Activated CD4-positive, alpha-beta T cell treated with anti-CD3 and anti-CD28 coated beads for 24 hours (primary cell): ENCODE measurements around the gene LMX1B.

ENCODE experiments used
- DNase-seq, 2 donors: peaks; one replicate each; pipeline ENCODE4 v3.0.0-alpha.2; 2020; ENCODE audit warnings: low read depth in 2 of 2

LMX1B gene

DNA sequence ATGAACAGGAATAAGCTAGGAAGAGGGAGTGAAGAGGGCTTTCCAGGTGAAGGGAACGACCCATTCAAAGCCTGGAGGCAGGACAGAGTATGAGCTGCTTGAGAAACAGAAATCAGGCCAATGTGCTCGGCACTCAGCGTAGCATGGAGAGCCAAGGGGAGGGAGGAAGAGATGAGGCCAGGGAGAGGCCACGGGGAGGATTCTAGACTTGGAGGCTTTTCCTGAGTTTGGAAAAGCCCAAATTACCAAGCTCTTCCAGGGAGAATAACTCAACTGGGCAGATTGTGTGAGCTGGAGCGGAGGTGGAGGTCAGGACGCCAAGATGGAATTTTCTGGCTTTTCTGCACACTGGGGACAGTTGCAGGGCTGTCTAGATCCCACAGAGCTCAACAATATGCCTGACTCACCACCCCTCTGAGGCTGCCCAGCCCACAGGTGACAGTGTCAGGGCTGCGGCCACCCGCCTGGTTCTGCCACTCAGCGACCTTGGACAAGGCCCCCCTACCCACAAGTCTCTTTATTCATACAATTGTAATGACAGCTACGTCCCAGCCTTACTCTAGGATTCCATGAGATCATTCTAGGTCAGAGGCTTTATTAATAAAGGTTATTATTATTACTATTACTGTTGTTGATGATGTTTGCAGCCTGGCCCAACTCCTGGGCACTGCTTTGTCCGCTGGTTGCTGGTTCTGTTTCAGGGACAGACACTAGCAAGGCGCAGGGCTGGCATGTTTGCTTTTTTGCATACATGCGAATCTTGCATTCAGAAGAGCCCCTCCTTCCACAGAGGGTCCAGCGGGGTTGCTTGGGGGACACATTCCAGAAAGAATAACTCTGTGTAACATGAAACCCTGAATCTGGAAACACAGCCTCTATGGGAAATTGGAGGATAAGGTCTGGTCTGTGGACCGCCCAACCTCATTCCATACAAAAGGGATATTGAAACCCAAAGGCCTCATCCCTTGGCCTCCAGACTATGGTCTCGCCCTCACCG, 9.4 kb upstream of the LMX1B start:
- no peak for DNase-seq

DNA sequence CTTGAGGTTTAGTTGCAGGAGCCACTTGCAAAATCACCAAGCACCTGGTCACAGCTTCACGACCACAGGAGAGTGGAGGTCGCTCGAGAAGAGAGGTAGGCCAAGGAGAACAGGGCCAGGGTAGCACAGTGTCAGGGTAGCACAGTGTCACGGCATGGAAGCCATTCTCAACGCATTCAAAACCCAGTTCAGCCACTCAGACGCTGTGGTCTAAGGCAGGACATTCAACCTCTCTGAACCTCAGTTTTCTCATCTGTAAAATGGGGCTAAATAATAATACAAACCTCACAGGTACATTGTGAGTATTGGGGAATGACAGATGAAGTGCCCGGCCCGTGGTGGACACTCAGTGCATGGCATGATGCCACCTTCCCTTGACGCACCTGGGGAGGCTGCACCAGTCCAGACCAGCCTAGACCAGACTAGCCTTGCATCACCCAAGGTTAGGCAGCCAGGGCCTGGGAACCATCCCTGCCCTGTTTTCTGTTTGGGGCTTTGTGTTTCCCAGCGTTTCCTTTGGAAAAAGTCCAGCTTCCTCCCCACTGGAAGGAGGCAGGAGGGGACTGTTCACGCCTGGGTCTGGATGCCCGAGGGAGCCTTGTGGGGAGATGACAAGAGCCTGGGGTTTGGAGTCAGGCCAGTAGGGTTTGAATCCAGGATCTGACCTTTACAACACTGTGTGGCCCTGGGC, 7.8 kb upstream of the LMX1B start:
- DNase-seq, result no peak

DNA sequence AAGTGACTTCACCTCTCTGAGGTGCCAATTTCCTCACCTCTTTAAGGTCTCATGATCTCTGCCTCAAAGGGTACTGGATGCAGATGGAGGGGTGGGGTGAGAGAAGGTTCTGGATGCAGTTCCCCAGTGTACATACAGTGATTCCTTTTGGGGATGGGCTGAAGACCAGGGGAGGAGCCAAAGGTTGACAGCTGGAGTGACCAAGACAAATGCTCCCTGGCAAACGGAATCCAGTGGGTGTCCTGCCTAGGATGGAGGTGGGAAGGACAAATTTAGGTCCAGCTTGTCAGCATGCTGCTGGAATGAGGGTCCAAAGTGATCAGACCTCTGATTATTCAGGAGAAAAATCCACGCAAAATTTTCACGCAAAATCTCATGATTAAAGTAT, 7.3 kb upstream of the LMX1B start:
- DNase-seq, result no peak

DNA sequence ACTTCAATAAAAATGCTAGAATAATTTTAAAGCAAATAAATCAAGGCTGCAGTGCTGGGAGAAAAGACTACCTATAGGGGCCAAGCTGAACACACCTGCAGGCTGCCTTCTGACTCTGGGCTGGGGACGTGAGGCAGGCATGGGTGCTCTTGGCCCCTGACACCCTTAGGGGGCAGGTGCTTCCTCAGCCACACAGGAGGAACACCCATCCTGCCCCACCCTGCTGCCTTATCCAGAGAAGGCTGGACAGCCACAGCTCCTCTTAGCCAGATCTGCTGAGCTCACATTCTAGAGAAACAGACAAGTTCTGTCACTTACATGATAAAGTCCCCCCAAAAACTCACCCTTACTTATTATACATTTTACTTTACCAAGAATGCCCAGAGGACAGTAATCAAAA, 6.6 kb upstream of the LMX1B start:
- no peak for DNase-seq

DNA sequence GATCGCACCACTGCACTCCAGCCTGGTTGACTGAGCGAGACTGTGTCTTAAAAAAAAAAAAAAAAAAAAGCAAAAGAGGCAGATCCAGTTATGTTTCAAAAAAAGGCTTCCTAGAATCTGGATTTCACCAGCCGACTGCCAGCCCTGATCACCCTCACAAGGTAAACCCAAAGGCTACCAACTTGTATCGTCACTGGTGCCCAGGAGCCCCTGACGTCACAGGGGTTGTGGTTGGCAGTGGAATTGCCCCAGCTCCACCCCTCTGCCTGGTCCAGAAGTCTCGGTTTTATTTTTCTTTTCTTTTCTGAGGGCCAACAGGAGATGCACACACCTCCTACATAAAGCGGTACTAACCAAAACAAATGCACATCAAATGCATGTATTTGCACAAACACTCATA, 6.0 kb upstream of the LMX1B start:
- DNase-seq, result no peak

DNA sequence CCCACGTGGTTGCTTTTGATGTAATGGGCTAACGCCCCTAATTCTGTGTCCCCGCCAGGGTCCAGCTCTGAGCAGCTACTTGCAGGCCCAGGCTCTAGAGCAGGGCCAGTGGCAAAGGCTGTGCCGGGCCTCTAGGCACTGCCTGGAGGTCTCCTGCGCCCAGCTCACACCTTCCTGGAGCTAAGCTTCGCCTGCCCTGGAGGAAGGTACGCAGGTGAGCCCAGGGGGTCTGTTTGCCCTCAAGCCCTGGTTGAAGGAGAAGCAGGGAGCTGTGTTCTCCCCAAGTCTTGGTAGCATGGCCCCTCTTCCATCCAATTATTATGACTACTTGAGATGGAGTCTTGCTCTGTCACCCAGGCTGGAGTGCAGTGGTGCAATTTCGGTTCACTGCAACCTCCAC, 5.2 kb upstream of the LMX1B start:
- DNase-seq, result no peak

DNA sequence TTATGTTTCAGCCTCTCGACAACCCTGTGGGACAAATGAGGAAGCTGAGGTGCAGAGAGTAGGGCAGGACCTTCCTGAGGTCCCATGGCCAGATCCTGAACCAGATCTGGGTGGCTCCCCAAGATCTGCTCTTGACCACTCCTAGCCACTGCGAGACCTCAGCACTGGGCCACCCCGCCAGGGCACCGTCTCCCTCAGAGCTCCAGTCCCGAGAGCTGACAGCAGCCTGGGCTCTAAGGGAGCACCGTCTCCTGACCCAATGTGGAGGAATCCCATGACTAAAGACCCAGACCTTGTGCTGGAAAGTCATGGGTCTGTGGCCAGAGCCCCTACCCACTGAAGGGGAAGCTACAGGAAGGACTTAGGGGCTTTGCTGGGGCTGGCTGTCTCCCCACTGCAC, 4.5 kb upstream of the LMX1B start:
- no peak for DNase-seq

DNA sequence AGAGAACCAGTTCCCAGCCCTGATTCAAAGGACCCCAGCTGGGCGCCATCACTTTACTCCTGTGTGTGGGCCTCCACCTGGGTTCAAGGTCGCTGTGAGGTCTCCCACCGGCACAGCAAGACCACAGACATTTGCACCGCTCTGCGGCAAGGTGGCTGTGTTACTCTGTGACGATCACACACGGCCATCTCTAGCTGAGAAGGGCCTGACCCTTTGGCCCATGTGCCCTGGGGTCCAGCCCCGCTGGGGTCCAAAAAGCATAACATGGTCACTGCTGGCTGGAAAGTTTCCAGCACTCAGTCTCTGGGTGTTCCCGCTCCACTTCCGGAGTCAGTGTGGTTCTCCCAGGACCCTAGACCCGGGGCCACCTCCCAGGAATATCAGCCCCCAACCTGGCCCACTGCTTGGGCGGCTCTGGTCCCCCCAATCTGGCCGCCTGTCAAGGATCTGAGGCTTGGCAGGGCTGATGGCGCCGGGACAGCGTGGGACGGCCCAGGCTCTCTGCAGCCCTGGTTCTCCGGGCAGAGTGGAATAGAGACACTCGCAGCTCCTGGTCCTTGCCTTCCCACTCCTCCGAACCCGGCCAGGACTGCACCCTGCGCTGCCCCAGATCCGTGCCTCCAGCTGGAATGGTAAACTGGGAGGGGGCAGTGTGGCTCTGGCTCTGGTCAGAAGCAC, 3.9 kb upstream of the LMX1B start:
- no peak for DNase-seq

DNA sequence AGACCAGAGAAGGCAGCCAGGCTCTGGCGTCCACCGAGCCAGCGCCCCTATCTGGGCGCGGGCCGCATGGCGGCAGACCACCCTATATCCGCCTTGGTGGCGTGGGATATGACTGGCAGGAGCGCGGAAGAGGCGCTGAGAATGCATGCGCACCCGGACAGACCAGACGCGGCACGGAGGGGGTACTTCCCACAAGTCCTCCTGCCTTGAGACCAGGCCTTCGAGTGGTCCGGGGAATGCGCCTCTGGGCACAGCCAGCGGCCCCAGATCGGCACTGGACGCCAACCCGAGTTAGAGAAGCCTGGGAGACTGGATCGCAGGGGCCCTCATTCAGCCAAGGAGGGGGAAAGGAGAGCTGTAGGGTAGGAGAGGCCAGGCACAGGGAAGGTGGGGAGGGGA, 2.5 kb upstream of the LMX1B start:
- DNase-seq, result no peak

DNA sequence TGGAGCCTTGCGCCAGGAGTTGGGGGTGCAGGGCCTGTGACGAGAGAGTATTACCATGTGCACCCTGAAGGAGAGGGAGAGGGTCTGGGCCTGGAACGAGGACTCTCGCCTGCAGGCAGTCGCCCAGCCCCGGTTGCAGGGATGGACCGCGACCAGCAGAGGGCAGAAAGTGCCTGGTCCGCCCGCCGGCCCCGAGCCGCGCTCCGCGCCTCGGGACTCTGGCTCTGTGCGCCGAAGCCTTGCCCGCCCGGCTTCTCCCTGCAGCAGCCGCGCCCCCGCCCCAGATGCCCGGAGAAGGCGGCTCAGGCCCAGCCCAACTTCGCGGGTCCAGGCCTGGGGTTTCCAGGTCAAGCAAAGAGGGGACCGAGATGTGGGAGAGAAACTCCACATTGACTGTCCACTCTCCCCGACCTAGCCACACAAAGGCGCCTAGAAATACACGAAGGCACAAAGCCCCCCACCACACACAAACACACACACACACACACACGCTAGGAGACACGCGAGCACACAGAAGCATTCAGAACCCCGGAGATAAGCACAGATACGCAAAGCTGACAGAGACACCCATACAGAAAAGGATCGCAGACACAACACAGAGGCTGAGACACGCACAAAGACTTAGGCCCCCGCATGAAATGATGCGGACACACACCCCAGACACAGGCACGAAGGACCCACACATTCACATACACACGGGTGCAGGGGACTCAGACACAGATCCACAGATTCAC, 2.0 kb upstream of the LMX1B start:
- peak; percentile 61 to 73 for DNase-seq

DNA sequence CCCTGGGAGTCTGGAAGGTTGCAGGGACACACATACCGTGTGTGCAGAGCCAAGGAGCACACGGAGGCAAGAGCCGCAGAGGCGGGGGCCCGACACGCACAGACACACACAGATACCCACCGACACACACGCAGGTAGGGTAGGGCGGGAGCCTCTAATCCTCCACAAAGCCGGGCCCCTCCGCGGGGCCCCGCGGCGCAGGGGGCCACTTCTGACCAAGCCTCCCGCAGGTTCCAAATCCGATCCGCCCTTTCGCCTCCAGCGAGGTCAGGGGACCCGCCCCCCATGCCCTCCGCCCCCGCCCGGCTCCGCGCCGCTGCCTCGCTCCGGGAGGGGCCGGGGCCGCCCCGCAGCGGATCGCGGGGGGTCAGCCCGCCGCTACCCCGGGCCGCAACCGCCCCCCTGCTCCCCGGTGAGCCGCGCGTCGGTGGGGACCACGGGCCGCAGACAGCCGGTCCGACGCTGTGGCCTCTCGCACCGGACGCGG, 1.4 kb upstream of the LMX1B start:
- DNase-seq, result no peak

DNA sequence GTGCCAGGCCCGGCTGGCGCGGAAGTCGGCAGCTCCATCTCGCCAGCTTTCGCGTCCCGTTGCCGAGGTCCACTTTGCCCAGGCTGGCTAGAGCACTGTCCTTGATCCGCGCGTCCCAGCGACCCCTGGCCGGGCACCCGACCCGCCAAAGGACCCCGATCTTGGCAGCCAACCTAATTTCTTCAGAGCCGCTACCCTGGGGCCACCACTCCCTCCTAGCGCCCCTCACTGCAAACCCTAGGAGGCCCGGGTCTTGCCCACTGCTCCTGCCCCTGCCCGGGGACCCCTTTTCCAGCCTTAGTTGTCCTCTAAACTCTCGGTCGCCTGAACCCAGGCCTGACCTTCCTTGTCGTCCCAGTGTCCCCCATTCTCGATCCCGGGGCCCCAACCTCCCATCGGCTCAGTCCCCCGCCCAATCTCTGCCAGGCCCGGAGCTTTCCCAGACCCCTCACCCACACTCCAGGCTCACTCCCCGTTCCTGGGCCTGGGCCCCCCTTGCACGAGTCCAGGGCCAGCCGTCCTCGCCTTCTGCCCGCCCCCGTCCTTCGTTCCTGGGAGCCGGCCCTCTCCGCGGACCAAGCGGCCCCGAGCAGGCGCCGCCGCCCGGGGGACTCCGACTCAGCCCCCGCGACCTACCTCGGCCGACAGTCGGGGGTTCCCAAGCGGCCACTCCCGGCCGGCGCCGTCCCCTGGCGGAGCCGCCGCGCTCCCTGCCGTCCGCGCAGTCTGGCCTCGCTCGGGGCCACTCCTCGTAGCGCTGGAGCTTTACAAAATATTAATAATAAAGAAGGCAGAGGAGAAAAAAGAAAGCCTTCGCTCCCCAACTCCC, 701 bp upstream of the LMX1B start:
- DNase-seq, result no peak

DNA sequence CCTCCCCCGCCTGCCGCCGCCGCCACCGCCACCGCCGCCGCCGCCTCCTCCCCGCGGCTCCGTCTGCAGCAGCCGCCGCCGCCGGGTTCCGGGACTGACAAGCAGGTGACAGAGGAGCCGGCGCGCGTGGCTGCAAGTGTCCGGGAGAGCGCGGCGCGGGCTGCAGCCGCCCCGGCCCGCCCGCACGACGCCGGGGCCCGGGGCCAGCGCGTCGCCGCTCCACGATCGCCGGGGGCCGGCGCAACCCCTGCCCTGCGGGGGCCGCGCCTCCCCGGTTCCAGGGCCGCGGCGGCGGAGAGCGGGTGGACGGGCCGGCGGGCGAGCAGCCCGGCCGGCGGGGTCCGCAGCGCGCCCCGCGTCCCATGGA, 343 bp downstream of the LMX1B start:
- DNase-seq, result no peak

DNA sequence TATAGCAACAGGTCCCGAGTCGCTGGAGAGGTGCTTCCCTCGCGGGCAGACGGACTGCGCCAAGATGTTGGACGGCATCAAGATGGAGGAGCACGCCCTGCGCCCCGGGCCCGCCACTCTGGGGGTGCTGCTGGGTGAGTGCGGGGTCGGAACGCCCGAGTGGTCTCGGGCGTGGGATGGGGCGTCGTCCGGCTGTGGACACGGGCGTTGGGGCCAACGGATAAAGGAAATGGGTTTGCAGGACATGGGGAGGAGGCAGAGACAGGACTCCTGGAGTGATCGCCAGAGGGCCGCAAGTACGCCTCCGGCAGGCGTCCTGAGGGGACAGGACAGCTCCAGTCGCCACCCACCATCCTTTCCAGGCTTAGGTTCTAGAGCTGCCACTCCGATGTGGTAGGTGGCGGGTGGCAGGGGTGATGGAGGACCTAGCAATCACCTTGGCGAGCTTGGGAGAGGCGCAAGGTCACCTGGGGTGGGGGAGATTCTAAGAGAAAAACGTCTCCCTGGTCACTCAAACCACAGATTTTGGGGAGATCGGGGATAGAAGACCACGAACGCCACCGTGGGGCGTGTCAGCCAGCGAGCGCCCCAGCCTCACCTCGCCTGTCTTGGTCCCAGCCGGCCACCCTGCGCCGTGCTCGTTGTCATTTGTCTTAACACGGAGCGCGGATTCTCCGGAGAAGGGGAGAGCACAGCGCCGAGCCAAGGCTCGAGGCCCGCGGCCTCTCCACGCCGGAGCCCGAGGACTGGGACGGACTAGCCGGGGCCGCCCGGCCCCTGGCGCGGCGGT, 922 bp downstream of the LMX1B start:
- no peak for DNase-seq

DNA sequence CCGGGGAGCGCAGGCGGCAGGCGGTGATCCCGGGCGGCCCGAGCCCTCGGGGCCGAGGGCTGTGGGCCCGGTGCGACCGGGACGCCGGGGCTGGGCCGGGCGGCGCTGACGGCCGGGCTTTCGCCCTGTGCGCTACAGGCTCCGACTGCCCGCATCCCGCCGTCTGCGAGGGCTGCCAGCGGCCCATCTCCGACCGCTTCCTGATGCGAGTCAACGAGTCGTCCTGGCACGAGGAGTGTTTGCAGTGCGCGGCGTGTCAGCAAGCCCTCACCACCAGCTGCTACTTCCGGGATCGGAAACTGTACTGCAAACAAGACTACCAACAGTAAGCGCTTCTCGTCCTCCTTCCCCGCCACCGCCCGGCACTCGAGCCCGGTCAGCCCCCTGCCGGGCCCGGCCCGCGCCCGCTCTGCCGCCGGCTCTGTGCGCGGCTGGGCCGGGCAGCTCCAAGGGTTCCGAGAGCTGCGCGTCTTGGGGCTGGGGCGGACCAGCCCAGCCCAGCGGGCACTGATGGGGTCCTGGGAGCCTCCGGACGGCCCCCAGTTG, 1.6 kb downstream of the LMX1B start:
- DNase-seq, result no peak

DNA sequence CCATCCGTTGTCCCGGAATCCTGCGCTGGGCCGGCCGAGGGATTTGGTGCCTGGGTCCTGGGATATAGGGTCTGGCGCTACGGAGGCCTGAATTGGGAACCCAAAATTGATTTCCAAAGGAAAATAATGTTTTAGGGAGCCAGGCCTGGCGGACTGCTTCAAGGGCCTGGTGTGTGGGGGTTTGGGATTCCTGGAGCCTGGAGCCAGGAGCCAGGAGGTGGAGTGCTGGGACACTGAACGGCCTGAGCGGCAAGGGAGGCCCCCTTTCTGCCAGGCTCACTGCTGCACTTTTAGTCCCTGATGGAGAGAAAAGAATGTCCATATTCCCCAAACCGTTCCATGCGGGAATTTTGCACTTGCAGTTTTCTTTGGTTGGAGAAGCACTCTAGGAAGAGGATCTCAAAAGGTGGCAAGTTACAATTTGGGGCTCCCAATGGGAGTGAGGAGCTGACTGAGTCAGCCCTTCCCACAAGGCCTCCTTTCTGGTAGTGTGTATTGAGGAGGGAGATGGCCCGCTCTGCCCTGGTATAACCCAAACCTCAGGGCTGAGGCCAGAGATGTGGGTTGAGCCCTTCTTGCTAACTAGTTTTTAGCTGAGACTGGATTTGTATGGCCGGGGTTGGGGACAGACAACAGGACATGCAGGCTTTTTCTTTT, 2.2 kb downstream of the LMX1B start:
- DNase-seq, result no peak

DNA sequence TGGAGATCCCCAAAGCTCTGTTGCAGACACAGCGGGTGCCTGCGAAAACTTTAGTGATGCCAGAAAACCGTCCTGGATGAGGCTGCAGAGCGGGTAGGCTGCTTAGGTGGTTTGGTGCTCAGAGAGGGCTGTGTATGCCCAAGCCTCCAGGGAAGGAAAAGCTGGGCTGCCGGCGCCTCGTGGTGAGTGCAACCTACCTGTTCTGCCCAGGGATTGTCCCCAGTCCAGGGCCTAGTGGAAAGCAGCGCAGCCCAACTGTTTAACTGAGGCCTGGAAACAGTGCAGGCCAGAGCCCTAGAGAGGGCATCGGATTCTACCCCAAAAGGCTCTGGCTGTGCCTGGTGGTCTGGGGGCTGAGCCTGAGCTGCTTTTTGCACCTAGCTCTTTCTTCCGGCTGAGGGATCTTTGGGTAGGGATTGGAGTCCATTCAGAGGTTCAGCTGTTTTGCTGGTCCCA, 2.8 kb downstream of the LMX1B start:
- no peak for DNase-seq

DNA sequence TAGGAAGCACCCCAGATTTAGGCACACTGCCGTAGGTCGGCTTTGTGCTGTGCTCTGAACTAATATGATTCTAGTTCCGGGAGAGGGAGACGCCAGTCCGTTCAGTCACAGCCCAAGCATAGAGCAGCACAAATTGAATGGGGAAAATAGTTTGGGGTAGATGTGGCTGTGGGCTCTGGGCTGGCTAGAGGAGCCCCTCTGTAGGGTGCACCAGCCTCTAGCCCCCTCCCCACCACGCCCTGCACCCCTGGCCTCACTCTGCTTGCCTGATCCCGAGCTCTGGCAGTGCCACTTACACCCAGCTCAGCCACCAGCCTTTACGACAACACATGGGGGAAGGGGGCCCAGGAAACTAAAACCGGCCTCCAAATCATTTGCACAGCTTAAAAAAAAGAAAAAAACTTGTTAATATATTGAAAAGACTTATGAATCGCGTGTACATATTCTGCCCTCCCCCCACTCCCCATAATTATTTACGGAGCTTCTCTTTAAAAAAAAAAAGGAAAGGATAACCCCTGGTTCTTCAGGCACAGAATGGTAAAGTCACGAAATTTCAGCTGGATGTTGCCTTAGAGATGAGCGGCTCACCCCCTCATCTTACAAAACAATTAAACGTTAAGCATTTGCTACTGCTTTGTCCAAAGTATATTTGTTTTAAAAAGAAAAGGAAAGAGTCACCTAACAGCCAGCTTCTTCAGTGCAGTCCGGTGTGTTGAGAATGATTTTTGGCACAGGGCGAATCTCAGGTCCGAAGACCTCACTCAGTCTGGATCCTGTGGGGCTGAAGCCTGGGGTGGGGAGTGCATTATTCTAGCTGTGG, 3.5 kb downstream of the LMX1B start:
- DNase-seq, result no peak
